GM19240 (cell line): ENCODE data around the gene RRBP1.
"Not testable (repeated sequence)": the region's sequence is repeated elsewhere in the genome, so short reads cannot be mapped to it uniquely, and the experiment has no call there.

Experiments
- DNase-seq: peaks from one replicate; pipeline ENCODE4 v3.0.0; 2011; ENCODE audit warnings: low spot score; ENCODE audit not compliant: insufficient read length

Gene RRBP1

GRCh38 chr20:17709361-17710293, 27.6 kb upstream of the RRBP1 start:
- DNase-seq: no peak

GRCh38 chr20:17708675-17709360, 26.8 kb upstream of the RRBP1 start:
- DNase-seq: no peak

- not testable (repeated sequence) for DNase-seq
Observed at GRCh38 chr20:17707951-17708350, 25.9 kb upstream of the RRBP1 start.

GRCh38 chr20:17706632-17707031, 24.6 kb upstream of the RRBP1 start:
- DNase-seq: no peak

GRCh38 chr20:17705916-17706315, 23.9 kb upstream of the RRBP1 start:
- no peak for DNase-seq

GRCh38 chr20:17704589-17705317, 22.7 kb upstream of the RRBP1 start:
- DNase-seq: no peak

- DNase-seq: no peak
Observed at GRCh38 chr20:17701826-17702225, 19.8 kb upstream of the RRBP1 start.

- DNase-seq: no peak
Observed at GRCh38 chr20:17700637-17701036, 18.6 kb upstream of the RRBP1 start.

GRCh38 chr20:17699931-17700351, 17.9 kb upstream of the RRBP1 start, which contains the start of gene BANF2:
BANF2 (plus strand) TSS chr20:17699966; CDS start chr20:17725026, 25,060 bp downstream.
- DNase-seq: no peak

GRCh38 chr20:17698384-17698783, 16.3 kb upstream of the RRBP1 start:
- no peak for DNase-seq

GRCh38 chr20:17697171-17697570, 15.1 kb upstream of the RRBP1 start:
- DNase-seq: no peak

- no peak for DNase-seq
Observed at GRCh38 chr20:17696287-17696686, 14.2 kb upstream of the RRBP1 start.

- no peak for DNase-seq
Observed at GRCh38 chr20:17694767-17695166, 12.7 kb upstream of the RRBP1 start.

GRCh38 chr20:17693444-17694001, 11.5 kb upstream of the RRBP1 start:
- DNase-seq: no peak

GRCh38 chr20:17691758-17692157, 9.7 kb upstream of the RRBP1 start:
- no peak for DNase-seq

GRCh38 chr20:17690144-17690543, 8.1 kb upstream of the RRBP1 start:
- DNase-seq: no peak

GRCh38 chr20:17688965-17689364, 6.9 kb upstream of the RRBP1 start:
- no peak for DNase-seq

GRCh38 chr20:17687800-17688199, 5.8 kb upstream of the RRBP1 start:
- DNase-seq: no peak

- DNase-seq: no peak
Observed at GRCh38 chr20:17685168-17685567, 3.1 kb upstream of the RRBP1 start.

- no peak for DNase-seq
Observed at GRCh38 chr20:17684077-17684888, 2.2 kb upstream of the RRBP1 start.
